Activated naive CD8-positive, alpha-beta T cell treated with anti-CD3 and anti-CD28 coated beads, Interleukin-2, amount 50 U/mL, for 24 hours (primary cell): ENCODE measurements around the gene ZGRF1.
A peak's percentile ranks its signal among the peaks of the same experiment; 100 is the strongest.
"Not testable (repeated sequence)": the region's sequence is repeated elsewhere in the genome, so short reads cannot be mapped to it uniquely, and the experiment has no call there.

Experiments
- ATAC-seq: fragments of 150-1000 bp; cut with Tn5 transposase; one replicate; pipeline ENCODE4 v1.10.0; 2021
- DNase-seq: peaks from one replicate; pipeline ENCODE4 v3.0.0; 2021
- H3K27ac Mint-ChIP-seq: one replicate; pipeline ENCODE4 v1.8.0; 2021; ENCODE audit warnings: mild to moderate bottlenecking, mixed read lengths
- H3K27me3 Mint-ChIP-seq: one replicate; pipeline ENCODE4 v1.8.0; 2021; ENCODE audit warnings: mixed read lengths
- H3K36me3 Mint-ChIP-seq: one replicate; pipeline ENCODE4 v1.8.0; 2021; ENCODE audit warnings: low read depth, mixed read lengths
- H3K4me1 Mint-ChIP-seq: one replicate; pipeline ENCODE4 v1.8.0; 2021; ENCODE audit warnings: mixed read lengths
- H3K4me3 Mint-ChIP-seq: one replicate; pipeline ENCODE4 v1.8.0; 2021; ENCODE audit warnings: mild to moderate bottlenecking, moderate library complexity, mixed read lengths
- H3K9me3 Mint-ChIP-seq: one replicate; pipeline ENCODE4 v1.8.0; 2021; ENCODE audit warnings: mixed read lengths

Gene ZGRF1

GRCh38 chr4:112649055-112649408 lies 12.3 kb upstream of the ZGRF1 start:
- H3K27ac Mint-ChIP-seq, result no peak overlapping the region
- no peak overlapping the region for H3K4me3 Mint-ChIP-seq
- H3K9me3 Mint-ChIP-seq, result no peaks in the 10 kb centered on the region
- no peaks in the 10 kb centered on the region for H3K27me3 Mint-ChIP-seq
- ATAC-seq, result no peak
- H3K4me1 Mint-ChIP-seq, result peaks cover 2% of the 10 kb centered on the region
- peaks cover 24% of the 10 kb centered on the region for H3K36me3 Mint-ChIP-seq
- DNase-seq, result no peak

GRCh38 chr4:112648263-112649054 lies 11.8 kb upstream of the ZGRF1 start:
- no peak overlapping the region for H3K27ac Mint-ChIP-seq
- ATAC-seq, result no peak
- DNase-seq, result no peak
- no peaks in the 10 kb centered on the region for H3K27me3 Mint-ChIP-seq
- H3K4me1 Mint-ChIP-seq, result peaks cover 2% of the 10 kb centered on the region
- H3K9me3 Mint-ChIP-seq, result no peaks in the 10 kb centered on the region
- H3K4me3 Mint-ChIP-seq, result no peak overlapping the region
- peaks cover 21% of the 10 kb centered on the region for H3K36me3 Mint-ChIP-seq

GRCh38 chr4:112647785-112648184 lies 11.1 kb upstream of the ZGRF1 start:
- DNase-seq, result no peak
- H3K27ac Mint-ChIP-seq, result no peak overlapping the region
- H3K4me1 Mint-ChIP-seq, result peaks cover 8% of the 10 kb centered on the region
- no peaks in the 10 kb centered on the region for H3K27me3 Mint-ChIP-seq
- no peak overlapping the region for H3K4me3 Mint-ChIP-seq
- no peak for ATAC-seq
- no peaks in the 10 kb centered on the region for H3K9me3 Mint-ChIP-seq
- peaks cover 27% of the 10 kb centered on the region for H3K36me3 Mint-ChIP-seq

- Mint-ChIP-seq H3K9me3 (no peaks in the 10 kb centered on the region), H3K4me1 (peaks cover 9% of the 10 kb centered on the region), H3K27me3 (no peaks in the 10 kb centered on the region), H3K27ac (no peak overlapping the region), H3K4me3 (no peak overlapping the region), H3K36me3 (peaks cover 27% of the 10 kb centered on the region)
- DNase-seq (no peak), ATAC-seq (no peak)
Measured at GRCh38 chr4:112646632-112647537, 10.2 kb upstream of the ZGRF1 start.

- no peaks in the 10 kb centered on the region for H3K9me3 Mint-ChIP-seq
- peaks cover 29% of the 10 kb centered on the region for H3K36me3 Mint-ChIP-seq
- H3K4me1 Mint-ChIP-seq, result peaks cover 18% of the 10 kb centered on the region
- no peak overlapping the region for H3K27ac Mint-ChIP-seq
- H3K27me3 Mint-ChIP-seq, result no peaks in the 10 kb centered on the region
- ATAC-seq (no peak), DNase-seq (no peak)
- no peak overlapping the region for H3K4me3 Mint-ChIP-seq
Measured at GRCh38 chr4:112645541-112646329, 9.0 kb upstream of the ZGRF1 start.

- Mint-ChIP-seq H3K4me1 (peaks cover 20% of the 10 kb centered on the region), H3K36me3 (peaks cover 27% of the 10 kb centered on the region)
- not testable (repeated sequence) for H3K27me3 Mint-ChIP-seq, H3K9me3 Mint-ChIP-seq, H3K27ac Mint-ChIP-seq, H3K4me3 Mint-ChIP-seq, ATAC-seq, DNase-seq
Measured at GRCh38 chr4:112644595-112645535, 8.2 kb upstream of the ZGRF1 start.

GRCh38 chr4:112642526-112642925 lies 5.8 kb upstream of the ZGRF1 start:
- Mint-ChIP-seq H3K27me3 (no peaks in the 10 kb centered on the region), H3K36me3 (peaks cover 29% of the 10 kb centered on the region), H3K27ac (no peak overlapping the region), H3K4me1 (peaks cover 24% of the 10 kb centered on the region), H3K4me3 (no peak overlapping the region), H3K9me3 (no peaks in the 10 kb centered on the region)
- DNase-seq (no peak), ATAC-seq (no peak)

- no peaks in the 10 kb centered on the region for H3K27me3 Mint-ChIP-seq
Measured at GRCh38 chr4:112637552-112637866, 800 bp upstream of the ZGRF1 start.

GRCh38 chr4:112633477-112634235 lies 3.1 kb downstream of the ZGRF1 start:
- Mint-ChIP-seq H3K36me3 (peaks cover 10% of the 10 kb centered on the region), H3K9me3 (no peaks in the 10 kb centered on the region), H3K27me3 (no peaks in the 10 kb centered on the region), H3K4me1 (peaks cover 10% of the 10 kb centered on the region), H3K4me3 (no peak overlapping the region), H3K27ac (no peak overlapping the region)
- no peak for DNase-seq
- no peak for ATAC-seq

More at GRCh38 chr4:112637552-112637866, 800 bp upstream of the ZGRF1 start:
- DNase-seq, result no peak
- H3K36me3 Mint-ChIP-seq, result peaks cover 6% of the 10 kb centered on the region
- no peaks in the 10 kb centered on the region for H3K9me3 Mint-ChIP-seq
- H3K4me3 Mint-ChIP-seq, result no peak overlapping the region
- ATAC-seq, result no peak
- peaks cover 26% of the 10 kb centered on the region for H3K4me1 Mint-ChIP-seq
- H3K27ac Mint-ChIP-seq, result no peak overlapping the region

- Mint-ChIP-seq H3K9me3 (no peaks in the 10 kb centered on the region), H3K27ac (no peak overlapping the region), H3K36me3 (peaks cover 29% of the 10 kb centered on the region), H3K4me1 (no peaks in the 10 kb centered on the region), H3K4me3 (no peak overlapping the region), H3K27me3 (no peaks in the 10 kb centered on the region)
- DNase-seq (no peak), ATAC-seq (no peak)
Measured at GRCh38 chr4:112626228-112626627, 10.5 kb downstream of the ZGRF1 start.

GRCh38 chr4:112616984-112617383 lies 19.7 kb downstream of the ZGRF1 start:
- DNase-seq, result no peak
- H3K9me3 Mint-ChIP-seq, result no peaks in the 10 kb centered on the region
- ATAC-seq, result no peak
- no peaks in the 10 kb centered on the region for H3K4me1 Mint-ChIP-seq
- H3K27me3 Mint-ChIP-seq, result no peaks in the 10 kb centered on the region
- H3K27ac Mint-ChIP-seq, result no peak overlapping the region
- H3K36me3 Mint-ChIP-seq, result peaks cover 15% of the 10 kb centered on the region
- no peak overlapping the region for H3K4me3 Mint-ChIP-seq

- not testable (repeated sequence) for DNase-seq, H3K9me3 Mint-ChIP-seq, H3K4me3 Mint-ChIP-seq, H3K27ac Mint-ChIP-seq, H3K27me3 Mint-ChIP-seq, ATAC-seq, H3K4me1 Mint-ChIP-seq
- H3K36me3 Mint-ChIP-seq, result peaks cover 11% of the 10 kb centered on the region
Measured at GRCh38 chr4:112612814-112613213, 23.9 kb downstream of the ZGRF1 start.

- no peak overlapping the region for H3K27ac Mint-ChIP-seq
- H3K4me3 Mint-ChIP-seq, result no peak overlapping the region
- no peaks in the 10 kb centered on the region for H3K4me1 Mint-ChIP-seq
- no peak for ATAC-seq
- no peaks in the 10 kb centered on the region for H3K27me3 Mint-ChIP-seq
- peaks cover 16% of the 10 kb centered on the region for H3K36me3 Mint-ChIP-seq
- peak; percentile 6 for DNase-seq
- H3K9me3 Mint-ChIP-seq, result no peaks in the 10 kb centered on the region
Measured at GRCh38 chr4:112604589-112604988, 32.1 kb downstream of the ZGRF1 start.
